ENCODE data around the gene TBC1D9. TPM values are rescaled to one million over a fixed set of nuclear protein-coding genes. Genes with fewer than 3 reads are reported as not detected.

TBC1D9 gene
- total RNA-seq, 1 experiment from 2014 or later: 0.70 TPM

- TF ChIP-seq ZNF532 (CRISPR knock-in tag; IDR thresholded peaks at IDR 0.05; ENCODE audit: borderline replicate concordance) (no peak), ZNF281 (CRISPR knock-in tag; IDR thresholded peaks at IDR 0.05) (no peak), PREB (CRISPR knock-in tag; IDR thresholded peaks at IDR 0.05; ENCODE audit: borderline replicate concordance) (no peak), ZNF512 (CRISPR knock-in tag; IDR thresholded peaks at IDR 0.05; ENCODE audit: borderline replicate concordance) (no peak), ZSCAN18 (CRISPR knock-in tag; IDR thresholded peaks at IDR 0.05) (no peak), AFF4 (CRISPR knock-in tag; IDR thresholded peaks at IDR 0.05; ENCODE audit: borderline replicate concordance) (no peak), PRRX2 (CRISPR knock-in tag; IDR thresholded peaks at IDR 0.05) (no peak)
These were observed 26.7 kb downstream of the TBC1D9 start (continued) for GRCh38 chr4:140729344-140730049.

Data from WTC11 (cell line).